SK-N-SH (cell line): ENCODE results near the gene OGFOD1. TPM values are rescaled to one million over a fixed set of nuclear protein-coding genes. Genes with fewer than 3 reads are reported as not detected.
A peak's percentile ranks its signal among the peaks of the same experiment; 100 is the strongest.

Source experiments
- CHD2 ChIP-seq: fragments of 150-350 bp; IDR thresholded peaks from 2 replicates; pipeline ENCODE4 v1.6.1; 2018; ENCODE audit warnings: low read length; ENCODE audit not compliant: partially characterized antibody
- CTCF ChIP-seq: fragments of 200-600 bp; sonication (generic); IDR thresholded peaks from 2 replicates; pipeline ENCODE4 v1.6.1; 2017; ENCODE audit warnings: antibody characterized with exemption, mild to moderate bottlenecking, moderate library complexity
- ELF1 ChIP-seq: IDR thresholded peaks from 2 replicates; pipeline ENCODE4 v1.4.0; 2012
- FOSL2 ChIP-seq: IDR thresholded peaks from 2 replicates; pipeline ENCODE4 v1.4.0; 2012; ENCODE audit warnings: low read depth, mild to moderate bottlenecking, moderate library complexity, borderline replicate concordance
- FOXJ3 ChIP-seq: sonication (generic); formaldehyde crosslinking; IDR thresholded peaks from 2 replicates; pipeline ENCODE4 v1.5.1; 2020; ENCODE audit warnings: mild to moderate bottlenecking, missing genetic modification reagents
- GABPA ChIP-seq: IDR thresholded peaks from 2 replicates; pipeline ENCODE4 v1.4.0; 2012; ENCODE audit warnings: low read depth, mild to moderate bottlenecking
- JUND ChIP-seq: IDR thresholded peaks from 2 replicates; pipeline ENCODE4 v1.4.0; 2012
- MEF2A ChIP-seq: IDR thresholded peaks from 2 replicates; pipeline ENCODE4 v1.4.0; 2012; ENCODE audit warnings: low read depth, borderline replicate concordance
- NFIC ChIP-seq: IDR thresholded peaks from 2 replicates; pipeline ENCODE4 v1.4.0; 2012; ENCODE audit warnings: borderline replicate concordance
- RAD21 ChIP-seq: IDR thresholded peaks from 2 replicates; pipeline ENCODE4 v1.6.1; 2012; ENCODE audit warnings: mild to moderate bottlenecking, low read length
- RCOR1 ChIP-seq: fragments of 150-350 bp; IDR thresholded peaks from 2 replicates; pipeline ENCODE4 v1.6.1; 2017; ENCODE audit warnings: antibody characterized with exemption, low read length
- RFX5 ChIP-seq: IDR thresholded peaks from 2 replicates; pipeline ENCODE4 v1.6.1; 2012; ENCODE audit warnings: mild to moderate bottlenecking, improper control_type of control experiment, low read length
- RXRA ChIP-seq: IDR thresholded peaks from 2 replicates; pipeline ENCODE4 v1.4.0; 2012; ENCODE audit warnings: low read depth, mild to moderate bottlenecking, borderline replicate concordance
- SIN3A ChIP-seq: IDR thresholded peaks from 2 replicates; pipeline ENCODE4 v1.6.1; 2012; ENCODE audit warnings: low read depth, mild to moderate bottlenecking, low read length, moderate library complexity, borderline replicate concordance
- YY1 ChIP-seq: IDR thresholded peaks from 2 replicates; pipeline ENCODE4 v1.4.0; 2012; ENCODE audit warnings: low read depth, mild to moderate bottlenecking
- polyA plus RNA-seq, 3 experiments: library from polyadenylated mRNA; depleted of rRNA; stranded (reverse); fragments of >200 nt; gene quantifications; 2 replicates each; pipeline ENCODE4 v1.2.3, GENCODE V29; 2012
- TF ChIP-seq, protein P1 (sequence below): fragments of 150-350 bp; IDR thresholded peaks from 2 replicates; pipeline ENCODE4 v1.6.1; 2017; ENCODE audit warnings: antibody characterized with exemption, low read length, low read depth, borderline replicate concordance
- TF ChIP-seq, protein P2 (sequence below): IDR thresholded peaks from 2 replicates; pipeline ENCODE4 v1.4.0; 2012; ENCODE audit warnings: low read depth

Gene OGFOD1
- polyA plus RNA-seq, 1 of the 3 experiments (the other 2 are of a cell fraction), result 35.6 TPM

DNA sequence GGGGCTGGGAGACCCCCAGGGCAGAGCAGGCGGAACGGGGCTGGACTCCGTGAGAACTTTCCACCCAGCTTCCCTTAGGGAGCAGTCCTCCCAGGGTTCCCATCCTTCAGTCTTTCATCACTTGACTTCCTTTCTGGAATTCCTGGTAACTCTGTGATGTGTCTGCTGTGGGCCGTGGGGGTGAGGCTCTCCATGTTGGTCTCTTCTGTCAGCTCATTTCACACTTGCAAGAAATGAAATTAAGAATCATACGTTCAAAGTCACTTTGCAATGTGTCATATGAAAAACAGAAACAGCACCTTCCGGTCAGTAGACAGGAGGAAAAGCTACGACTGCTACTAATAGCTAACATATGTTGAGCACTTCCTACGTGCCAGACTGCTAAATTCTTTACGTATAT lies 73.9 kb downstream of the OGFOD1 start (continued):
- TF ChIP-seq, protein P1, sequence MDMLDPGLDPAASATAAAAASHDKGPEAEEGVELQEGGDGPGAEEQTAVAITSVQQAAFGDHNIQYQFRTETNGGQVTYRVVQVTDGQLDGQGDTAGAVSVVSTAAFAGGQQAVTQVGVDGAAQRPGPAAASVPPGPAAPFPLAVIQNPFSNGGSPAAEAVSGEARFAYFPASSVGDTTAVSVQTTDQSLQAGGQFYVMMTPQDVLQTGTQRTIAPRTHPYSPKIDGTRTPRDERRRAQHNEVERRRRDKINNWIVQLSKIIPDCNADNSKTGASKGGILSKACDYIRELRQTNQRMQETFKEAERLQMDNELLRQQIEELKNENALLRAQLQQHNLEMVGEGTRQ, result no peak
- TF ChIP-seq RFX5 (no peak), RXRA (no peak), FOXJ3 (CRISPR knock-in tag) (no peak), JUND (0 out of 2 replicates have a peak, but pooled peaks have one; percentile 9), CHD2 (no peak), GABPA (no peak), FOSL2 (0 out of 2 replicates have a peak, but pooled peaks have one; percentile 24), NFIC (peak; percentile 45; the same call in 1 of the 2 replicates), ELF1 (no peak), CTCF (no peak), RCOR1 (0 out of 2 replicates have a peak, but pooled peaks have one; percentile 16), YY1 (no peak), MEF2A (no peak), RAD21 (no peak), SIN3A (no peak)
- TF ChIP-seq, protein P2, sequence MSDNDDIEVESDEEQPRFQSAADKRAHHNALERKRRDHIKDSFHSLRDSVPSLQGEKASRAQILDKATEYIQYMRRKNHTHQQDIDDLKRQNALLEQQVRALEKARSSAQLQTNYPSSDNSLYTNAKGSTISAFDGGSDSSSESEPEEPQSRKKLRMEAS, result 0 out of 2 replicates have a peak, but pooled peaks have one; percentile 26

Other genes with a start within 250 kb of the OGFOD1 start
- gene AMFR, start 26.0 kb upstream of the OGFOD1 start, polyA plus RNA-seq (2012; rRNA removed), result 52.9 and 65.3 TPM in 2 replicates
- 42.2 and 45.5 TPM in 2 replicates for gene NUDT21, start 222 bp upstream of the OGFOD1 start, polyA plus RNA-seq (2012; rRNA removed)
- gene BBS2, start 68.5 kb downstream of the OGFOD1 start, polyA plus RNA-seq (2012; rRNA removed), result 74.3 and 93.5 TPM in 2 replicates
- not detected in 2 replicates for gene MT4, start 113.5 kb downstream of the OGFOD1 start, polyA plus RNA-seq (2012; rRNA removed)
- gene MT3, start 138.0 kb downstream of the OGFOD1 start, polyA plus RNA-seq (2012; rRNA removed), result 0.43 TPM in 1 of 2 replicates, not detected in the other
- gene MT2A, start 157.0 kb downstream of the OGFOD1 start, polyA plus RNA-seq (2012; rRNA removed), result 79.9 and 133 TPM in 2 replicates
- 106 and 205 TPM in 2 replicates for gene MT1E, start 174.2 kb downstream of the OGFOD1 start, polyA plus RNA-seq (2012; rRNA removed)
- 0.45 and 1.3 TPM in 2 replicates for gene MT1M, start 181.1 kb downstream of the OGFOD1 start, polyA plus RNA-seq (2012; rRNA removed)
- gene MT1A, start 187.1 kb downstream of the OGFOD1 start, polyA plus RNA-seq (2012; rRNA removed), result 3.5 and 5.4 TPM in 2 replicates
- not detected in 2 replicates for gene MT1B, start 200.3 kb downstream of the OGFOD1 start, polyA plus RNA-seq (2012; rRNA removed)
- gene MT1F, start 206.4 kb downstream of the OGFOD1 start, polyA plus RNA-seq (2012; rRNA removed), result 9.5 and 13.0 TPM in 2 replicates
- 0.50 and 1.2 TPM in 2 replicates for gene MT1G, start 216.5 kb downstream of the OGFOD1 start, polyA plus RNA-seq (2012; rRNA removed)
- not detected in 2 replicates for gene MT1H, start 218.3 kb downstream of the OGFOD1 start, polyA plus RNA-seq (2012; rRNA removed)
- gene MT1X, start 230.9 kb downstream of the OGFOD1 start, polyA plus RNA-seq (2012; rRNA removed), result 202 and 213 TPM in 2 replicates